ENCODE measurements around the gene PPEF1. TPM values are rescaled to one million over a fixed set of nuclear protein-coding genes. Genes with fewer than 3 reads are reported as not detected.

PPEF1 gene
- total RNA-seq, 1 donor from 2014 or later, result 0.05 TPM

Other genes starting within 250 kb of the PPEF1 start
- gene RS1, start 35.5 kb upstream of the PPEF1 start, total RNA-seq, result 0.05 and 0.17 TPM in 2 replicates

All from renal cortical epithelial cell (primary cell).